Heart left ventricle (tissue), 13 donors: ENCODE data around the gene CDH11.

Source experiments
- CTCF ChIP-seq, 12 donors: fragments of 200-600 bp; sonication (generic) in 4 of 12; IDR thresholded peaks; one replicate each; pipeline versions ENCODE4 v1.5.0 to v1.8.0; 2018 to 2022; ENCODE audit warnings: antibody characterized with exemption in 12 of 12, mild to moderate bottlenecking in 5 of 12
- POLR2A ChIP-seq, 2 donors: fragments of 450-650 bp; IDR thresholded peaks; one replicate each; pipeline ENCODE4 v1.6.1; 2017; ENCODE audit warnings: antibody characterized with exemption in 2 of 2, mild to moderate bottlenecking in 2 of 2, moderate library complexity in 2 of 2
- donor health status: ischemic (EF 13 %, LVEDD 7.1; RV severe dilation, severe dysfunction).
- donor health status: DM: no; HTN: yes; CAD: no.
- donor health status: DM: no; HTN: no; CAD: no.
- donor health status: ischemic (EF 25% LVEDD 6.9; RV normal size, moderate dysfunction).
- donor health status: ischemic (EF 25% LVEDD 5.7; RV mildly dilated, moderate dysfunction).
- donor health status: ischemic (EF 35%, LVEDD 5.7; RV mildly dilated, moderate dysfunction).
- donor health status: nonischemic (EF 11% LVEDD 7.7; RV severe dilation, severe dysfunction).
- donor health status: DM: yes; HTN: yes; CAD: no.
- donor health status: PGD.
- donor health status: ischemic (EF 29% LVEDD 5.4; RV normal size, mild dysfunction).
- donor health status: nonischemic (EF 23%, LVEDD 6.1; RV moderate dilation, normal function).

DNA sequence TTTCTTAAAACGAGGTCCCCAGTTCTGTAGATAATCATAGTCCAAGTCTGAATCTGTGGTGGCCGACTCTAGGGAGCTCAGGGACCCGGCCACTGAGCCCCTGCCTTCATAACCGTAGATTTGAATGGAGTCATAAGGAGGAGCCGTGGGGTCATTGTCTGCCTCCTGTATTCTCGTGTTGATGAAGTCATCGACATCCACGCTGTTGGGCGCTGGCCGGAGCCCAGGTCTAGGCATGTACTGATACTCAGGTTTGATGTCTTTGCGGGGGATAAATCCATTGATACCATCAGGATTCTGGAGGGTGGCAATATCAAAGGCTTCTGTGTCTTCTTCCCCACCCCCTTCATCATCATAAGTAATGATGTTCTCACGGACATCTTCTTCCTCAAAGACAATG lies 174.2 kb downstream of the CDH11 start:
- TF ChIP-seq POLR2A (IDR thresholded peaks at IDR 0.05) (no peak), CTCF (IDR thresholded peaks at IDR 0.05) (no peak)
